GM19397 (cell line): ENCODE results near the gene NDUFB3.
"Not testable (repeated sequence)": the region's sequence is repeated elsewhere in the genome, so short reads cannot be mapped to it uniquely, and the experiment has no call there.

Source experiments
- ATAC-seq: cut with Tn5 transposase; IDR thresholded peaks from one replicate; pipeline ENCODE4 v1.9.1; 2021; ENCODE audit warnings: mild to moderate bottlenecking, moderate library complexity; ENCODE audit not compliant: unreplicated experiment

NDUFB3 gene

DNA sequence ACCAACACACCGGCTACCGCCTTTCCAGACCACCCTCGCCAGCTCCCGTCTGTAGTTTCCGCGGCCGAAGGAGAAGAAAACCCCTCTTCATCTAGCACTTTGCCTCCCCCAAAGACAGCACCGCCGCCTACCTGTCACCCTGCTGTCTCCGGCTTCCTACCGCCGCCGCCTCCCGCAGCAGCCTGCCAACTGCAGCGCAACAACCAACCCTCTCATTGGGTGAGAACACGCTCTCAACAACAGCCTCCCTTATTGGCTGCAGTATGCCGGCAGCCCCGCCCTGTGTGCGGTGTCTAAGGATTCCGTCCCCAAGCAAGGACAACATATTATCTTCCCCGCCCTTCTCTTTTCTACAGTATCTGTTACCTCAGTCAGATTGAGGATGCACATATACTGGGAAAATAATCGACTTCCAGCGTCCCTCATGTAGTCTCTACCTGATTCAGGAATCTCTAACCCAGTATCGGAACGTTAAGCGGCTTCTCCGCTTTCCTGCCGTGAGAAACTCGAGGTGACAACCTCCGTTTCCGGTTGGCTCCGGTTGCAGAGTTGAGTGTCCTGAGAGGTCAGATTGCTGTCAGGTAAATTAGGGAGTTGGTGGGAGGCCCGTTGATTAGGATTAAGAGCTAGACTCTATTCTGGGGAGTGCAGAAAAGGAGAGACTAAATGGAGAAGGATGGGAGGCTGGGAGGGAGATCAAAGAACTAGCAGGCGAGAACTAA lies at the start of gene NDUFB3, which contains the start of gene HYCC2:
Gene NDUFB3 (plus strand): TSS at position 523 of the 722 bp plus-strand sequence. CDS start 6,882 bp downstream, outside the sequence.
Gene HYCC2 (minus strand): TSS at position 193 of the 722 bp plus-strand sequence. CDS start 47,662 bp downstream, outside the sequence.
- peak; percentile 99 for ATAC-seq

DNA sequence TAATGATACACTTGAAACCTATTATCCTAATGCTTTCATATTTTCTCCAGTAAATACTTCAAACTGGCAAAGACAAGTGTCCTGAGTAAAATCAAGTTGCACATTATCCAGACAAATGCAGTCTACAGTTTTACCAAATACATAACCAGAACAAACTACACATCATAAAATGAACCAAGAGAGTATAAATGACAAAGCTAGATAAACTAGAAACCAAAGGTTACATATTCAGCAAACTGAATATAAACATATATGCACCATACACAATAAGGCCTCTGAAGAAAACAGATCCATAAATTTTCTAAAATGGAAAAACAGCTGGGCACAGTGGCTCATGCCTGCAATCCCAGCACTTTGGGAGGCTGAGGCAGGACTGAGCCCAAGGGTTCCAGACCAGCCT lies 47.3 kb upstream of the NDUFB3 start:
- no peak for ATAC-seq

DNA sequence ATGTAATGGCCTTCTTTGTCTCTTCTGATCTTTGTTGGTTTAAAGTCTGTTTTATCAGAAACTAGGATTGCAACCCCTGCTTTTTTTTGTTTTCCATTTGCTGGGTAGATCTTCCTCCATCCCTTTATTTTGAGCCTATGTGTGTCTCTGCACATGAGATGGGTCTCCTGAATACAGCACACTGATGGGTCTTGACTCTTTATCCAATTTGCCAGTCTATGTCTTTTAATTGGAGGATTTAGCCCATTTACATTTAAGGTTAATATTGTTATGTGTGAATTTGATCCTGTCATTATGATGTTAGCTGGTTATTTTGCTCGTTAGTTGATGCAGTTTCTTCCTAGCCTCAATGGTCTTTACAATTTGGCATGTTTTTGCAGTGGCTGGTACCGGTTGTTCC lies 37.4 kb upstream of the NDUFB3 start:
- ATAC-seq = not testable (repeated sequence)

DNA sequence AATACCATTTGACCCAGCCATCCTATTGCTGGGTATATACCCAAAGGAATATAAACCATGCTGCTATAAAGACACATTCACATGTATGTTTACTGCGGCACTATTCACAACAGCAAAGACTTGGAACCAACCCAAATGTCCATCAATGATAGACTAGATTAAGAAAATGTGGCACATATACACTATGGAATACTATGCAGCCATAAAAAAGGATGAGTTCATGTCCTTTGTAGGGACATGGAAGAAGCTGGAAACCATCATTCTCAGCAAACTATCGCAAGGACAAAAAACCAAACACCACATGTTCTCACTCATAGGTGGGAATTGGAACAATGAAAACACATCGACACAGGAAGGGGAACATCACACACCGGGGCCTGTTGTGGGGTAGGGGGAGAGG lies 33.4 kb upstream of the NDUFB3 start:
- not testable (repeated sequence) for ATAC-seq

DNA sequence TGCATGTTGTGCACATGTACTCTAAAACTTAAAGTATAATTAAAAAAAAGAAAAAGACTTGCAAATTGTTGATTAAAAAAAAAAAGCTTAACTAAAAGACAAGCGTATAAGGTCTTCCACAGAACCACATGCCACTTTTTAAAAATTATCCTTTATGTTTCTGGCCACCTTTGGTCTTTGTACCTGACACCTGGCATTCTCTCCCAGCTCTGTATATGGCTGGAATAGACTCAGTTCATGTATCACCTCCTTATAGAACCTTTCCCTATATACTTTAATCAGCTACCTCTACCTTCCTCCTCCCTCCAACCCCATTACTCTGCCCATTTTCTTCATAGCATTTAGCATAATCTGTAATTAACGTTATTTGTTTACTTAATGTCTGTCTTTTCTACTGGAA lies 32.9 kb upstream of the NDUFB3 start:
- no peak for ATAC-seq

DNA sequence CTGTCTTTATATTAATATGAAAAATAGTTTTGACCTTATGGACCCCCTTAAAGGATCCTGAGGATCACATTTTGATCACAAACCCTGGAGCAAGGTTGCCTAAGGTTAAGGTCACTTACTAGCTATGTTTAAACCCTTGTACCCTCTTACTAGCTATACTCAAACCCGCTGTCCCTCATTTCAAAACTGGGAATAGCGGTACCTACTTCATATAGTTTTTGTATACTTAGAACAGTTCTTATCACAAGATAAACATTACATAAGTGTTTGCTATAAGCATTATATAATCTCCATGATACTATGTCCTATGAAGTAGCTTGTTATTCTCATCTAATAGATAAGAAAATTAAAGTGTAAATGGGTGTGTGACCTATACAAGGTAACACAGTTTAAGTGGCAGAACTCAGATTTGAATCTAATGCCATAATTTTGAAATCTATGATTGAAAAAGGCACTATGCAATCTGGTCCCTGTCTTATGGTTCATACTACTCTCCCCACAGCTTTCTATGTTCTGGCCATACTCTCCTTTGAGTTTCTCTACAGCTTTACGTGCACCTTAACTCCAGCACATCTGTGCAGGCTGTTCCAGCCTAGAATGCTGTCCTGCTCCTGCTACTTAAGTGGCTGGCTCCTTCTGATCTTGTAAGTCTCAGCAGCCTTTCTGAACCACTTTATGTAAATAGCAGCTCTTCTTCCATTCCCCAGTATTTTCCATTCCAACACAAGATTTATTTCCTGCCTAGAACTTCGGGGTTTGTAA lies 30.8 kb upstream of the NDUFB3 start:
- ATAC-seq = no peak

DNA sequence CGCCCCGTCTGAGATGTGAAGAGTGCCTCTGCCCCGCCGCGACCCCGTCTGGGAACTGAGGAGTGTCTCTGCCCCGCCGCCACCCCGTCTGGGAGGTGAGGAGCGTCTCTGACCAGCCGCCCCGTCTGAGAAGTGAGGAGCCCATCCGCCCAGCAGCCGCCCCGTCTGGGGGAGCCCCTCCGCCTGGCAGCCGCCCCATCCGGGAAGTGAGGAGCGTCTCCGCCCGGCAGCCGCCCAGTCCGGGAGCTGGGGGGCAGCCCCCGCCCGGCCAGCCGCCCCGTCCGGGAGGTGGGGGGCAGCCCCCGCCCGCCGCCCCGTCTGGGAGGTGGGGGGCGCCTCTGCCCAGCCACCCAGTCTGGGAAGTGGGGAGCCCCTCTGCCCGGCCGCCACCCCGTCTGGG lies 29.4 kb upstream of the NDUFB3 start:
- not testable (repeated sequence) for ATAC-seq

DNA sequence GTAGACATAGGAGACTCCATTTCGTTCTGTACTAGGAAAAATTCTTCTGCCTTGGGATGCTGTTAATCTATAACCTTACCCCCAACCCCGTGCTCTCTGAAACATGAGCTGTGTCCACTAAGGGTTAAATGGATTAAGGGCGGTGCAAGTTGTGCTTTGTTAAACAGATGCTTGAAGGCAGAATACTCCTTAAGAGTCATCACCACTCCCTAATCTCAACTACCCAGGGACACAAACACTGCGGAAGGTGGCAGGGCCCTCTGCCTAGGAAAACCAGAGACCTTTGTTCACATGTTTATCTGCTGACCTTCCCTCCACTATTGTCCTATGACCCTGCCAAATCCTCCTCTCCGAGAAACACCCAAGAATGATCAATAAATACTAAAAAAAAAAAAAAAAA lies 28.8 kb upstream of the NDUFB3 start:
- not testable (repeated sequence) for ATAC-seq

DNA sequence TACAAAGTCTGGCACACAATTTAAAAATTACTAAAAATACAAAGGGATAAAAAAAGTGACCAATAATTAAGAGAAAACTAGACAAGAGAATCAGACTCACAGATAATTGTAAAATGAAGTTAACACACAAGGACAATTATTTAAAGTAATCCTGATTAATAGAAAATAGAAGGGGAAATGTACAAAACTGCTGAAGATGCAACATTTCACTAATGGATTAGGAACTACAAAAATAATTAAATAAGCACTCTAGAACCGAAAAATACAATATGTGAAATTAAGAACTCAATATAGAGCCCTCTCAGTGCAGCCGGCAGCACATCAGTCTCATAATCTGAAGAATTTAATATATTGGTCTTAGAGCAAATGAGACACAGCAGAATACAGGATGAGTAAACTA lies 24.9 kb upstream of the NDUFB3 start:
- no peak for ATAC-seq

DNA sequence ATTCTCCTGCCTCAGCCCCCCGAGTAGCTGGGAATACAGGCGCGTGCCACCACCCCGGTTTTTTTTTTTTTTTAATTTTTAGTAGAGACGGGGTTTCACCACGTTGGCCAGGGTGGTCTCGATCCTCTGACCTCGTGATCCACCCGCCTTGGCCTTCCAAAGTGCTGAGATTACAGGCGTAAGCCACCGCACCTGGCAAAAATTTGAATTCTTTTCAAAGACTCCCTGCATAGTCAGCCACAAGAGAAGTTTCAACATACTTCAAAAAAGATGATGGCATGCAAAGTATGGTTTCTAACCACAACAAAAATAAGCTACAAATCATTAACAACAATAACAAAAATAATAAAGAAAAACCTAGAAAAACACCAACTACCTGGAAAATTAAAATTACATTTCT lies 22.3 kb upstream of the NDUFB3 start:
- no peak for ATAC-seq

DNA sequence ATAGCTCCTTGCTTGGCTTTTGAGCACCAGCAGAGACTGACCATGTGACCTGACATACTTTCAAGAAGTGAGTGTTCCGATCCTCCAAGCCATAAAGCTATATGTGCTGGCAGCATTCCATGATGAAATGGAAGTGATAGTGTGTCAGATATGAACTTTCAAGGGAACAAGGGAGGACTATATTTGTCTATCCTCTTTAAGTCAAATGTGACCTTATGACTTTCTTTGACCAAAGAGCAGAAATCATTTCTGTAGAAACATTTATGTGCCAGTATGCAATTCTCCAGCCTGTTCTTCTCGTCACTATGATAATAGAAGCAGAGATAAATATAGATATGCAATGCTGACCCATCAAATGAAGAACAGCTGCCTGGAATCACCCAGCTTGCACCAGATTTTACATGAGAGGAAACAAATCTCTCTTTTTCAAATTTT lies 14.7 kb upstream of the NDUFB3 start:
- ATAC-seq = no peak

DNA sequence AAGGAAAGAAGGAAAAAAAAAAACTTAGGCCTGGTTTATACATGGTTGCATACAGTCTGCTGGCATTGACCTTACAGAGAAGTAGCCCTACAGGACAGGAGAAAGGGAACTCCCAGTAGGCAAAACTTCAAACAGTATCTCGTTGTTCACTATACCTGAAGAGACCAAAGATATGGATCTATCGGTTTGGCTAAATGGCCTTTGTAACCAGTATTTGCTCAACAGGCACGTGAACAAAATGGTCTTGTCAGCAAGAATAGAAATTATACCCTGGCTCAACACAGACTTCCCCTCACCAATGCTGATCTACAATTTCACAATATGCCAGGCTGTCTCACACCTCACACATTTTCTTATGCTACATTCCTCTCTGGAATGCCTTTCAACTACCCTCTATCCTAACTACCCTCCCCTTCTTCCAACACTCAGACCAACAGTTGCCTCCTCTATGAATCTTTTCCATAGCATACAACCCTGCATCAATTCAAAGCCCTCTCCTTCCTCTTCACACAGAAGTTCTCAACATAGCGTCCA lies 14.0 kb upstream of the NDUFB3 start:
- no peak for ATAC-seq

DNA sequence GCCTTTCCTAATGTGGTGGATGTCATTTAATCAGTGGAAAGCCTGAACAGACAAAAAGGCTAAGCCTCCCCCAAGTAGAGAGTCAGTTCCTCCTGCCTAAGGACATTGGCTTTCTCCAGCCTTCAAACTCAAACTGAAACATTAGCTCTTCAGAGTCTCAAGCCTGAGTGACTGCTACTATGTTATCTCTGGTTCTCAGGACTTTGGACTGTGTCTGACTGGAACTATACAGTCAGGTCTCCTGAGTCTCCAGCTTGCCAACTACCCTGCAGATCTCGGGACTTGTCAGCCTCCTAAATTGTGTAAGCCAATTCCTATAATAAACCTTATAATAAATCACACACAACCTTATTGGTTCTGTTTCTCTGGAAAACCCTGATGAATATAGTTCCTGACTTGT lies 12.9 kb upstream of the NDUFB3 start:
- no peak for ATAC-seq

DNA sequence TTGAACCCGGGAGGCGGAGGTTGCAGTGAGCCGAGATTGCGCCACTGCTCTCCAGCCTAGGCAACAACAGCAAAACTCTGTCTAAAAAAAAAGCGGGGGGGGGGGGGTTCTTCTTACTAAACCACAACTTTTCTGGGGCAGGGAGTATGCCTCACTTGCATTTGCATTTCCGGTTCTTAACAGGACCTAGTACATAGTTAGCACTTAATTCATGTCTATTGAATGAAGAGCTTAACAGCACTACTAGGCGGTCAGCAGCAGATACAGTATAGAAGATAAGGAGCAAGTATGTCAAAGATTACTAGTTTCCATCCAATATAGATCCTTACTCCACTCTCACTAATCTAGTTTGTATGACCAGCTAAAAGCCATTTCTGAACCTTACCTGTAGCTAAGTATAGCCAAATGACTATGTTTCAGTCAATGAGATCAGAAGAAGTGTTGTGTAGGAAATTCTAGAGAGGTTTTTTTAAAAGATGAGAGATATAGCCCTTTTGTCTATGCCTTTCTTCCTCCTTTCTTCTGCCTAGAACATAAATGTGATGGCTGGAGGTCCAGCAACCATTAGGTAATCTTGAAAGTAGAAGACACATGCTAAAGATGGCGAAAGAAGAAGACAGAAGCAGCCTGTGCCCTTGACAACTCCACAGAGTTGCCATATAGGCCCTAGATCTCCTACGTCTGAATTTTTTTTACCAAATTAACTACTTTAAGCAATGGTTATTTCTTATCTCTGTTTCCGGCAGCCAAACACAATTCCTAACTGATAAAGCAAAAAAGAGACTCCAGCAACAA lies 11.6 kb upstream of the NDUFB3 start:
- ATAC-seq = no peak

DNA sequence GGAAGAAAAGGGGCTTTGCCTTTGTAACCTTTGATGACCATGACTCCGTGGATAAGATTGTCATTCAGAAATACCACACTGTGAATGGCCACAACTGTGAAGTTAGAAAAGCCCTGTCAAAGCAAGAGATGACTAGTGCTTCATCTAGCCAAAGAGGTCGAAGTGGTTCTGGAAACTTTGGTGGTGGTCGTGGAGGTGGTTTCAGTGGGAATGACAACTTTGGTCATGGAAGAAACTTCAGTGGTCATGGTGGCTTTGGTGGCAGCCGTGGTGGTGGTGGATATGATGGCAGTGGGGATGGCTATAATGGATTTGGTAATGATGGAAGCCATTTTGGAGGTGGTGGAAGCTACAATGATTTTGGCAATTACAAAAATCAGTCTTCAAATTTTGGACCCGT lies 8.3 kb upstream of the NDUFB3 start:
- not testable (repeated sequence) for ATAC-seq

DNA sequence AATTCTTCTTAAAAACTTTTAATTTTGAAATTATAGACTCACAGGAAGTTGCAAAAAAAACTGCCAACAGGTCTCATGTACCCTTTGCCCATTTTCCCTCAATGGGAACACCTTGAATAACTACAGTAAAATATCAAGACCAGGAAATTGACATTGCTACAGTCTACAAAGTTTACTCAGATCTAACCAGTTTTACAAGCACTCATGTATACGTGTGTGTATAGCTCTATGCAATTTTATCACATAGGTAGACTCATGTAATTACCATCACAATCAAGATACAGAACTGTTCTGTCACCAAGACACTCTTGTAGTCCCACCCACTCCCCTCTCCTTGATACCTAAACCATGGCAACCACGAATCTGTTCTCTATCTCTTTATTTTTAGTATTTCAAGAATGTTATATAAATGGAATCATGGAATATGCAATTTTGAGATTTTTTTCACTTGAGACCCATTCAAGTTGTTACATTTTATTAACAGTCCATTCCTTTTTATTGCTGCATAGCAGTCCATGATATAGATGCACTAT lies 6.9 kb upstream of the NDUFB3 start:
- no peak for ATAC-seq

DNA sequence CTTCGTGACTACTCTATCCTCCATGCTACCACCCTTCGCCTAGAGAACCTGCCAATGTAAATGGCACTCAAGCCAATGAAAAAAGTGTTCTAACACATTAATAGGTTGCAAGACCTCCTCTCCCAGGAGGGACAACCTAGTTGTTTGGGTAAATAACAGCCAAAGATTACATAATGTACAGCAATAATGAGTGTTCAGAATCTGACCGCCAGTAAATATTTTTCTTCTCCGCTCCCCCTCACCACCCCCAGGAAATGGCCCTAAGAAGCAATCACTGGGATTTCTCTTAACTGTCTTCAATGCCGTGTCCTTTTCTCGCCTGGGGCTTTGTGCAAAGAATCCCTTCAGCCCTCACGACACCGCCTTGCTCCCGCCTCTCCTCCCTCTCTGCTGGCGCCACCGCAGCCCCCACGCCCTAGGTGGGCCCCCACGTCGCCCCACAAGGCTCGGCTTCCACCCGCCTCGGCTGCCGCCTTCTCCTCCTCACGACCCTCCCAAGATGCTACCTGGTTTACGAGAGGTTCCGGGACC lies 788 bp upstream of the NDUFB3 start:
- ATAC-seq = peak; percentile 33

DNA sequence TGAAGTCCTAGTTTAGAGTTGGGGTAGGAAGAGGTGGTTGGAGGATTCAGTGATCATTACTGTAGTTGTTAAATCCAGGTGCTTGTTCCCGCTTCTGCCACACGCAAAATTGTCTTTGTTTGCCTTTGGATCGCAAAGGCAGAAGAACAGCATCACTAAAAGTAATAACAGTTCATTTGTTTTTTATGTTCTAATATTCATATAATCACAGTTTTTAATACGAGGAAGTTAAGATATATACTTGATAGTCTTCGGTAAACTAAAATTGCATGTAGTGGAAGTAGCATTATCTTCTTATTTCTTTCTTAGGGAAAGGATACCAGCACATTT lies 365 bp downstream of the NDUFB3 start:
- no peak for ATAC-seq

DNA sequence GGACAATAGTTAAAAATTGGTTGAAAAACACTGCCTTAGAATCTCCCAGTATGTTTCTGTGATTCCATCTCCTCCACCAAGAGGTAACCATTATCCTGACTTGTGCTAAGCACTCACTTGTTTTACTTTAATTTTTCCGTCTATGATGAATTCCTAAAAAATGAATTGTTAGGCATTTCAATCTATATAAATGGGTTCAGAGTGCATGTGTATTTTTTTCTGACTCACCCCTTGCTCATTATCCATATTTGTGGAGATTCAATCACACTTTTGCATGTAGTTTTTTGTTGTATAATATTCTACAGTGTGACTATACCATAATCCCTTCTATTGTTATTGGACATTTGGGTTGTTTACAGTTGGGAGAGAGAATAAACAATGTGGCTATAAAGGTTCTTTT lies 1.3 kb downstream of the NDUFB3 start:
- no peak for ATAC-seq

DNA sequence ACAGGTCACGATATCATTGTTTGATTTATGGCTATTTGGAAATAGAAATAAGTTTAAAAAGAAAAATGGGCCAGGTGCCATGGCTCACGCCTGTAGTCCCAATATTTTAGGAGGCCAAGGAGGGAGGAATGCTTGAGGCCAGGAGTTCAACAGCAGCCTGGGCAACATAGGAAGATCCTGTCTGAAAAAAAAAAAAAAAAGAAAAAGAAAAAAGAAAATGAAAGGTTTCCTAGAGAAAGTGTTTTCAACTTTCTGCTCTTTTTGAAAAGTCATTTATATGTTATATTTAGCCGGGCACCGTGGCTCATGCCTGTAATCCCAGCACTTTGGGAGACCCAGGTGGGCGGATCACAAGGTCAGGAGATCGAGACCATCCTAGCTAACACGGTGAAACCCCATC lies 3.2 kb downstream of the NDUFB3 start:
- ATAC-seq = no peak

DNA sequence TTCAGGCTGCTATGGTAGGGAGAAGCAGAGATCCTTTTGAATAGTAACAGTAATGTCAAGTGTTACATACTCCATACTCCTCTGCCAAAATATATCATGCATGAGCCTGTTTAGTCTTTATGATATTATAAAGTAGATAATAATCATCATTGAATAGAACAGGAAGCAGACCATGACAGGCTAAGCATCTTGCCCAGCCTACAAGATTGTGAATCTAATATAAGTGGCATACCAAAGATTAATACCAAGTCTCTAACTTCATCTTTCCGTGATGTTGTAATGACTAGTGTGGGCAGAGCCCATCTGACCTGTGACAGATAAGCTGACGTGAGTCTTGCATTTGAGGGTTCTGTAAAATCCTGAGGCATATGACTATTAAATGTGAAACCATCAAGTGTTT lies 13.1 kb downstream of the NDUFB3 start:
- no peak for ATAC-seq
